Glutamatergic neuron (in vitro differentiated cells): ENCODE measurements around the gene NFRKB. TPM values are rescaled to one million over a fixed set of nuclear protein-coding genes. Genes with fewer than 3 reads are reported as not detected.
A peak's percentile ranks its signal among the peaks of the same experiment; 100 is the strongest.

Experiments used
- DNase-seq: peaks from one replicate; pipeline ENCODE4 v3.0.0; 2022
- H3K27ac Mint-ChIP-seq: one replicate; pipeline ENCODE4 v1.8.0; 2020; ENCODE audit warnings: mild to moderate bottlenecking, mixed read lengths, inconsistent platforms; ENCODE audit not compliant: unreplicated experiment
- H3K27me3 Mint-ChIP-seq: one replicate; pipeline ENCODE4 v1.8.0; 2020; ENCODE audit warnings: mild to moderate bottlenecking, moderate library complexity, mixed read lengths, inconsistent platforms; ENCODE audit not compliant: unreplicated experiment
- H3K36me3 Mint-ChIP-seq: one replicate; pipeline ENCODE4 v1.8.0; 2020; ENCODE audit warnings: mild to moderate bottlenecking, mixed read lengths, inconsistent platforms; ENCODE audit not compliant: unreplicated experiment
- H3K4me1 Mint-ChIP-seq: one replicate; pipeline ENCODE4 v1.8.0; 2020; ENCODE audit warnings: mild to moderate bottlenecking, low read depth, mixed read lengths, inconsistent platforms; ENCODE audit not compliant: unreplicated experiment
- H3K4me3 Mint-ChIP-seq: one replicate; pipeline ENCODE4 v1.8.0; 2020; ENCODE audit warnings: mild to moderate bottlenecking, mixed read lengths, inconsistent platforms; ENCODE audit not compliant: unreplicated experiment
- H3K9me3 Mint-ChIP-seq: one replicate; pipeline ENCODE4 v1.8.0; 2020; ENCODE audit warnings: mild to moderate bottlenecking, moderate library complexity, mixed read lengths, inconsistent platforms; ENCODE audit not compliant: unreplicated experiment
- total RNA-seq: library from RNA; stranded (reverse); fragmentation: NEBNext Ultra II Directional; extraction: Animal tissue kit (Norgen Biotek cat#: 25700); gene quantifications from one replicate; pipeline ENCODE4 v1.2.1, GENCODE V29; 2021; ENCODE audit not compliant: unreplicated experiment
- TF ChIP-seq, protein P1 (sequence below): fragments of 200-600 bp; sonication (generic); IDR thresholded peaks from one replicate; pipeline ENCODE4 v1.5.0; 2021; ENCODE audit not compliant: partially characterized antibody, unreplicated experiment

NFRKB gene
- total RNA-seq, 1 donor from 2014 or later, result 28.8 TPM

DNA sequence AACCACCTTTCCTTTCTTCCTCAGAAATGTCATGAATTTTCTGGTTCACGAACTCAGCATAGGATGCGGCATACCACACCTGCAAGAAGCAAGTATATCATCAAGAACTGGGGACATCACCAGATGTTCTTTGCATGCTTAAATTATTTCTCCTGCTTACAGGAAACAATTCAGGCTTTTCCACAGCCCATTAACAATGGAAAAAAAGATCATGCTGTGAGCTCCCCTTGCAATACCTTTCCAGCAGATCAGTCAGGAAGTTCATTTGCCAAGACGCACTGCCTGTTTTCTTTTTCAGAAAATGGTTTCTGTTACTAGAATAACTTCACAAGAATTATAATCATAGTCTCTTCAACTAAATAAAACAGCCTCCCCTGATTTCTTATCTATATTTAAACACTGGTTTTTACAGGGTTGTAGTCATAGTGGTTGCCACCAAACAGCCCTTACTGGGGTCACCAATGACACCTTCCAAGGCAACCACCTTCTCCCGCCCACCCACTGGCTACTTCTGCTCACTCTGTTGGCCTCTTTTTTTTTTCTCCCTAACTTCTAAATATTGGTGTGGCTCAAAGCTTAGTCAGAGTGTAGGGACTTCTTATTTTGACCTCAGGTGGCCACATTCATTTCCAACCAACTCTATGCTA lies 42.3 kb upstream of the NFRKB start:
- Mint-ChIP-seq H3K27me3 (no peaks in the 10 kb centered on the region), H3K4me3 (no peak overlapping the region), H3K27ac (no peak overlapping the region), H3K4me1 (no peaks in the 10 kb centered on the region), H3K9me3 (peaks cover 1% of the 10 kb centered on the region), H3K36me3 (peaks cover 7% of the 10 kb centered on the region)
- TF ChIP-seq, protein P1, sequence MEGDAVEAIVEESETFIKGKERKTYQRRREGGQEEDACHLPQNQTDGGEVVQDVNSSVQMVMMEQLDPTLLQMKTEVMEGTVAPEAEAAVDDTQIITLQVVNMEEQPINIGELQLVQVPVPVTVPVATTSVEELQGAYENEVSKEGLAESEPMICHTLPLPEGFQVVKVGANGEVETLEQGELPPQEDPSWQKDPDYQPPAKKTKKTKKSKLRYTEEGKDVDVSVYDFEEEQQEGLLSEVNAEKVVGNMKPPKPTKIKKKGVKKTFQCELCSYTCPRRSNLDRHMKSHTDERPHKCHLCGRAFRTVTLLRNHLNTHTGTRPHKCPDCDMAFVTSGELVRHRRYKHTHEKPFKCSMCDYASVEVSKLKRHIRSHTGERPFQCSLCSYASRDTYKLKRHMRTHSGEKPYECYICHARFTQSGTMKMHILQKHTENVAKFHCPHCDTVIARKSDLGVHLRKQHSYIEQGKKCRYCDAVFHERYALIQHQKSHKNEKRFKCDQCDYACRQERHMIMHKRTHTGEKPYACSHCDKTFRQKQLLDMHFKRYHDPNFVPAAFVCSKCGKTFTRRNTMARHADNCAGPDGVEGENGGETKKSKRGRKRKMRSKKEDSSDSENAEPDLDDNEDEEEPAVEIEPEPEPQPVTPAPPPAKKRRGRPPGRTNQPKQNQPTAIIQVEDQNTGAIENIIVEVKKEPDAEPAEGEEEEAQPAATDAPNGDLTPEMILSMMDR, result no peak
- no peak for DNase-seq

DNA sequence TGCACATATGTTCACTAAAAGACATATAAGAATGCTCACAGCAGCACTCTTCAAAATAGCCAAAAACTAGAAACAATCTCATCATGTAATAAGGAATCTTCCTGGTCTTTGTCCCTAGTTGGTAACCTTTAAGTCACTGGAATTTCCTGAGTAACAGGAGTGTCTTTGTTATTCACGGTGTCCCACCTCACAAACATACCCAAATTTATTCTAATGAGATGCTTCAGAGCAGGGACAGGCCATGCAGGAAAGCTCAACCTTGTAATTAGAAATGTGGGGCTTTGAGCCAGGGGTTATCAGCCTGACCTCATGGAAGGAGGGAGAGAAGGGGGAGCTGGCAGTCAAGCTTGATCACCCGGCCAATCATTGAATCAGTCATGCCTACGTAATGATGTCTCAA lies 40.3 kb upstream of the NFRKB start:
- Mint-ChIP-seq H3K27me3 (no peaks in the 10 kb centered on the region), H3K27ac (no peak overlapping the region), H3K4me3 (no peak overlapping the region), H3K9me3 (peaks cover 1% of the 10 kb centered on the region), H3K36me3 (peaks cover 7% of the 10 kb centered on the region), H3K4me1 (peaks cover 7% of the 10 kb centered on the region)
- TF ChIP-seq, protein P1, result no peak
- no peak for DNase-seq

DNA sequence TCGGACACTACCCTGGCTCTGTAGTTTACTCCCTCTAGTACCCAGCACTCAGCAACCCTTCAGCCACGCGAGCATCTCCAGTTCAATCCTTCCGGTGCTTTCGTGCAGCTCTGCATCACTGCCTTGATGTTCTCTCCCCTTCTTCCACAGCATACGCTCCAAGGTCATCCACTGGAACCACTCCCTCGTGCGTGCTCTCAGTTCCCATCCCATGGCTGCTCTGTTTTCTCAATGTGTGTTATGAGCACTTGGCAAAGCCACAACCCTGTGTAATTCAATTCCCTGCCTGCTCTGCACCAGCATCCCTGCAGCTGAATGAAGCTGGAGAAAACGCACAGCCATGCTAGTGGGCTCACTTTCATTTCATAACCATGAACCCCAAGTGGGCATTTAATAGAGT lies 38.5 kb upstream of the NFRKB start:
- no peaks in the 10 kb centered on the region for H3K27me3 Mint-ChIP-seq
- peak overlapping the region; percentile 26 for H3K27ac Mint-ChIP-seq
- H3K9me3 Mint-ChIP-seq, result peaks cover 1% of the 10 kb centered on the region
- TF ChIP-seq, protein P1, result no peak
- H3K36me3 Mint-ChIP-seq, result peaks cover 7% of the 10 kb centered on the region
- peaks cover 7% of the 10 kb centered on the region for H3K4me1 Mint-ChIP-seq
- no peak for DNase-seq
- no peak overlapping the region for H3K4me3 Mint-ChIP-seq

DNA sequence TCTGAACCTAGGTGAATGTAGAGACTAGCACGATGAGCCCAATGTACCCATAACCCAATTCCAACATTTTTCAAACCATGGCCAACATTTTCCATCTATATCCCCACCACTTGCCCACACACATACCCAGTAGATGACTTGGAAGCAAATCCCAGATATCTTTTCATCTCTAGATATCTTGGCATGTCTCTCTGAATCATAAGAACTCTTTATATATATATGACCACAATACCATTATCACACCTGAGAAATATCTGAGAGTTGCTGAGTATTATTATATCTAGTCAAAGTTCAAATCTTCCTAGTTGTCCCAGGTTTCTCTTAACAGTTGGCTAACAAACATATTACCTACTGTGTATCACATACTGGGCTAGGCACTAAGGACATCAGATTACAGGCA lies 37.9 kb upstream of the NFRKB start:
- Mint-ChIP-seq H3K27me3 (no peaks in the 10 kb centered on the region), H3K27ac (no peak overlapping the region), H3K4me3 (no peak overlapping the region), H3K4me1 (peaks cover 7% of the 10 kb centered on the region), H3K36me3 (peaks cover 7% of the 10 kb centered on the region), H3K9me3 (peaks cover 4% of the 10 kb centered on the region)
- TF ChIP-seq, protein P1, result no peak
- DNase-seq, result no peak

DNA sequence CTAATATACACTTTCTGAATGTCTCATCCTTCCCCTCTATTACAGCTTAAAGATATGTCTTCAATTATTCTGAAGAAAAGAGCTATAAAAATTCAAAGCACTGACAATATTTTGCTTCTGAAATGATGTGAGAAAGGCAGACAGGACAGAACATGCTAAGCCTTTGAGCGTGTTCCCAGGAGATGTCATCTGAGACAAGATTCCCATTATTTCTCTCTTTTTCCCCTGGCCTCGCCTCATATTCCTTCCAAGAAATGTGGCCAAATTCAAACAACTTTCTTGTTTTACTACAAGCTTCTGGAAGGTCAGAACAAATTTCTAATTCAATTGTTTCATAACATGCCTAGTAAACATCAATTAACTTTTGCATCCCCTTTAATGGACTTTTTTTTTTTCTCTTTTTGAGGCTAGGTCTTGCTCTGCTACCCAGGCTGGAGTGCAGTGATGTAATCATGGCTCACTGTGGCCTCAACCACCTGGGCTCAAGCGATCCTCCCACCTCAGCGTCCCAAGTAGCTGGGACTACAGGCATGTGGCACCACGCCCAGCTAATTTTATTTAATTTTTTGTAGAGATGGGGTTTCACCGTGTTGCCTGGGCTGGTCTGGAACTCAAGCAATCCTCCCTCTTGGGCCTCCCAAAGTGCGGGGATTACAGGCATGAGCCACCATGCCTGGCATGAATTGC lies 37.1 kb upstream of the NFRKB start:
- TF ChIP-seq, protein P1, result no peak
- H3K4me1 Mint-ChIP-seq, result peaks cover 7% of the 10 kb centered on the region
- H3K4me3 Mint-ChIP-seq, result peak overlapping the region; percentile 9
- peak overlapping the region; percentile 71 for H3K27ac Mint-ChIP-seq
- peaks cover 4% of the 10 kb centered on the region for H3K9me3 Mint-ChIP-seq
- H3K36me3 Mint-ChIP-seq, result peaks cover 7% of the 10 kb centered on the region
- DNase-seq, result no peak
- H3K27me3 Mint-ChIP-seq, result no peaks in the 10 kb centered on the region
